ENCODE measurements around the gene FAM184A.

FAM184A gene

GRCh38 chr6:118923035-118923434 lies 155.4 kb downstream of the FAM184A start:
- DNase-seq (ENCODE audit: extremely low read depth, low read depth) = no peak
- TF ChIP-seq CTCF (IDR thresholded peaks at IDR 0.05; ENCODE audit: low read depth, low read length, missing control alignments) = no peak
- H3K4me3 ChIP-seq (replicated peaks; ENCODE audit: low read depth, low read length) = no peak overlapping the region

GRCh38 chr6:118921084-118921483 lies 157.4 kb downstream of the FAM184A start:
- no peak for TF ChIP-seq CTCF (IDR thresholded peaks at IDR 0.05; ENCODE audit: low read depth, low read length, missing control alignments)
- no peak overlapping the region for H3K4me3 ChIP-seq (replicated peaks; ENCODE audit: low read depth, low read length)
- DNase-seq (ENCODE audit: extremely low read depth, low read depth) = no peak

GRCh38 chr6:118918329-118918725 lies 160.1 kb downstream of the FAM184A start:
- no peak overlapping the region for H3K4me3 ChIP-seq (replicated peaks; ENCODE audit: low read depth, low read length)
- no peak for TF ChIP-seq CTCF (IDR thresholded peaks at IDR 0.05; ENCODE audit: low read depth, low read length, missing control alignments)
- no peak for DNase-seq (ENCODE audit: extremely low read depth, low read depth)

- no peak for TF ChIP-seq CTCF (IDR thresholded peaks at IDR 0.05; ENCODE audit: low read depth, low read length, missing control alignments)
- no peak for DNase-seq (ENCODE audit: extremely low read depth, low read depth)
- H3K4me3 ChIP-seq (replicated peaks; ENCODE audit: low read depth, low read length) = no peak overlapping the region
Measured at GRCh38 chr6:118917546-118918328, 160.7 kb downstream of the FAM184A start.

- no peak for TF ChIP-seq CTCF (IDR thresholded peaks at IDR 0.05; ENCODE audit: low read depth, low read length, missing control alignments)
- H3K4me3 ChIP-seq (replicated peaks; ENCODE audit: low read depth, low read length) = no peak overlapping the region
- no peak for DNase-seq (ENCODE audit: extremely low read depth, low read depth)
Measured at GRCh38 chr6:118914598-118914997, 163.9 kb downstream of the FAM184A start.

GRCh38 chr6:118913161-118913560 lies 165.3 kb downstream of the FAM184A start:
- no peak for TF ChIP-seq CTCF (IDR thresholded peaks at IDR 0.05; ENCODE audit: low read depth, low read length, missing control alignments)
- no peak overlapping the region for H3K4me3 ChIP-seq (replicated peaks; ENCODE audit: low read depth, low read length)
- no peak for DNase-seq (ENCODE audit: extremely low read depth, low read depth)

GRCh38 chr6:118912646-118913045 lies 165.8 kb downstream of the FAM184A start:
- H3K4me3 ChIP-seq (replicated peaks; ENCODE audit: low read depth, low read length) = no peak overlapping the region
- no peak for TF ChIP-seq CTCF (IDR thresholded peaks at IDR 0.05; ENCODE audit: low read depth, low read length, missing control alignments)
- DNase-seq (ENCODE audit: extremely low read depth, low read depth) = no peak

Measured in HFF-Myc (cell line).